Mesothelial cell of epicardium (in vitro differentiated cells): ENCODE results near the gene PPM1A. TPM values are rescaled to one million over a fixed set of nuclear protein-coding genes. Genes with fewer than 3 reads are reported as not detected.

ENCODE experiments used
- DNase-seq, 2 experiments: peaks; one replicate each; pipeline ENCODE4 v3.0.0; 2021; ENCODE audit warnings: low spot score in 2 of 2; ENCODE audit not compliant: unreplicated experiment in 2 of 2
- H3K27ac Mint-ChIP-seq: 2 replicates; pipeline ENCODE4 v1.8.0; 2021; ENCODE audit warnings: mixed read lengths
- H3K27me3 Mint-ChIP-seq: 2 replicates; pipeline ENCODE4 v1.8.0; 2021; ENCODE audit warnings: low read depth, mixed read lengths
- H3K36me3 Mint-ChIP-seq: 2 replicates; pipeline ENCODE4 v1.8.0; 2021; ENCODE audit warnings: mixed read lengths
- H3K4me1 Mint-ChIP-seq: 2 replicates; pipeline ENCODE4 v1.8.0; 2021; ENCODE audit warnings: mixed read lengths
- H3K4me3 Mint-ChIP-seq: 2 replicates; pipeline ENCODE4 v1.8.0; 2021; ENCODE audit warnings: mild to moderate bottlenecking, moderate library complexity, mixed read lengths
- H3K9me3 Mint-ChIP-seq: 2 replicates; pipeline ENCODE4 v1.8.0; 2021; ENCODE audit warnings: mixed read lengths
- total RNA-seq: library from RNA; stranded (reverse); gene quantifications from 3 replicates; pipeline ENCODE4 v1.2.1, GENCODE V29; 2021
- TF ChIP-seq, protein P1 (sequence below): fragments of 200-600 bp; sonication (generic); IDR thresholded peaks from one replicate; pipeline ENCODE4 v1.5.0; 2021; ENCODE audit warnings: antibody characterized with exemption; ENCODE audit not compliant: unreplicated experiment

Gene PPM1A
- total RNA-seq, 1 donor from 2014 or later, result 44.3 TPM

DNA sequence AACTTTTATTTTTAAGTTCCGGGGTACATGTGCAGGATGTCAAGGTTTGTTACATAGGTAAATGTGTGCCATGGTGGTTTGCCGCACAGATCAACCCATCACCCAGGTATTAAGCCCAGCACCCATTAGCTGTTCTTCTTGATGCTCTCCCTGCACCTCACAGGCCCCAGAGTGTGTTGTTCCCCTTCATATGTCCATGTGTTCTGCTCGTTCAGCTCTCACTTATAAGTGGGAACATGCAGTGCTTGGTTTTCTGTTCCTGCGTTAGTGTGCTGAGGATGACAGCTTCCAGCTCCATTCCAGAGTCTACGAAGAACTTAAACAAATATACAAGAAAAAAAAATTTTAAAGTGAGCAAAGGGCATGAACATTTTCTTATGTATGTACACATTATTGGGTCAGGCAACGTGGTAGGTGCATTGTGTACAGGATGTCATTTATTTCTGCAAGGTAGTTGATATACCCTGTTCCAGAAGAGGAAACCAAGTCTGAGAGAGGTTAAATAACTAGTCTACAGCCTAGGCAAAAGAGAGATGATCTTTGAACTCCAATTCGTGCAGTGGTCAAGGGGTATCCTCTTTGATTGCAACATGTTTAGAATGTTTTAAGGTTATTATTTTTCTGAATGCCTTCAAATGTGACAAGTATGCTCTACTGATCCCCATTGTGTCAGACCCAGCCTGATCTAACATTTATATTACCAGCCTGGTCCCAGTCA is 8.7 kb upstream of the PPM1A start:
- no peaks in the 10 kb centered on the region for H3K27me3 Mint-ChIP-seq
- no peaks in the 10 kb centered on the region for H3K4me1 Mint-ChIP-seq
- DNase-seq, result no peak
- no peak overlapping the region for H3K4me3 Mint-ChIP-seq
- no peak overlapping the region for H3K27ac Mint-ChIP-seq
- TF ChIP-seq, protein P1, sequence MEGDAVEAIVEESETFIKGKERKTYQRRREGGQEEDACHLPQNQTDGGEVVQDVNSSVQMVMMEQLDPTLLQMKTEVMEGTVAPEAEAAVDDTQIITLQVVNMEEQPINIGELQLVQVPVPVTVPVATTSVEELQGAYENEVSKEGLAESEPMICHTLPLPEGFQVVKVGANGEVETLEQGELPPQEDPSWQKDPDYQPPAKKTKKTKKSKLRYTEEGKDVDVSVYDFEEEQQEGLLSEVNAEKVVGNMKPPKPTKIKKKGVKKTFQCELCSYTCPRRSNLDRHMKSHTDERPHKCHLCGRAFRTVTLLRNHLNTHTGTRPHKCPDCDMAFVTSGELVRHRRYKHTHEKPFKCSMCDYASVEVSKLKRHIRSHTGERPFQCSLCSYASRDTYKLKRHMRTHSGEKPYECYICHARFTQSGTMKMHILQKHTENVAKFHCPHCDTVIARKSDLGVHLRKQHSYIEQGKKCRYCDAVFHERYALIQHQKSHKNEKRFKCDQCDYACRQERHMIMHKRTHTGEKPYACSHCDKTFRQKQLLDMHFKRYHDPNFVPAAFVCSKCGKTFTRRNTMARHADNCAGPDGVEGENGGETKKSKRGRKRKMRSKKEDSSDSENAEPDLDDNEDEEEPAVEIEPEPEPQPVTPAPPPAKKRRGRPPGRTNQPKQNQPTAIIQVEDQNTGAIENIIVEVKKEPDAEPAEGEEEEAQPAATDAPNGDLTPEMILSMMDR, result no peak
- no peaks in the 10 kb centered on the region for H3K36me3 Mint-ChIP-seq
- no peaks in the 10 kb centered on the region for H3K9me3 Mint-ChIP-seq

DNA sequence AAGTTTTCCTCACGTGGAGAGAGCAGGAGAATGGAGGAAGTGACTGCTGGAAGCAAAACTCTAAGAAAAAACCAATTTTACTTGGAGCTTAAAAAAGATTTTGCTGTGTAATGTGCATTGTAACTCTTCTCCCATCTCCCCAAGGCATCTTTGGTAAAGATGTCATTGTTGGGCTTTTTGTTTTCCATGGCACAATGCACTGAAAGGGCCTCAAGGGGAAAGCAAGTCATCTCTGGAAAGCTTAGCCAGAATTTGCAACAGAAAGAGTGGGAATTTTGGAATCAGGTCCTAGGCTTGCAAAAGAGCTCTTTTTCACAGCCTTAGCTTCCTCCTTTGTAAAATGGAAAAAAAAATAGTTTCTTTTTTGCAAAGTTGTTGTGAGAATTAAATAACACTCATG is 7.9 kb upstream of the PPM1A start:
- Mint-ChIP-seq H3K9me3 (no peaks in the 10 kb centered on the region), H3K4me1 (no peaks in the 10 kb centered on the region), H3K27me3 (no peaks in the 10 kb centered on the region), H3K27ac (no peak overlapping the region), H3K36me3 (no peaks in the 10 kb centered on the region), H3K4me3 (no peak overlapping the region)
- DNase-seq, result no peak
- TF ChIP-seq, protein P1, result no peak

DNA sequence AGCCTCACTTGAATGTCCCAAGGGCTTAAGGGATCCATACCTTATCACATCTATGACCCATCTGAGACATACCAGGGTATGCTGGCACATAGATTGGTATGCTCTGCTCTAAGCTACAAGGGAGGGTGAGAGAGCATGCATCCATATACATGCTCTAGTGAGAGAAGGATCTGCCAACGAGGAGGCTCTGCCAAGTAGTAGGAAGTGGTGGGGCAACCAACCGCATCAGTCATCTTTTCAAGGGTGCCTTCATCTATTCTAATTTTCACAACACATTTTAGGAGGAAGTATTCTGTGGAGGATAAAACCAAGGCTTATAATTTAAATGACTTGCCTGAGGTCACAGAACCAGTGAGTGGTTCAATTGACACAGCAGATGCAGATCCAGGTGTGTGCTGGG is 6.6 kb upstream of the PPM1A start:
- Mint-ChIP-seq H3K4me1 (peaks cover 2% of the 10 kb centered on the region), H3K4me3 (no peak overlapping the region), H3K27me3 (no peaks in the 10 kb centered on the region), H3K9me3 (no peaks in the 10 kb centered on the region), H3K36me3 (no peaks in the 10 kb centered on the region), H3K27ac (no peak overlapping the region)
- TF ChIP-seq, protein P1, result no peak
- DNase-seq, result no peak

DNA sequence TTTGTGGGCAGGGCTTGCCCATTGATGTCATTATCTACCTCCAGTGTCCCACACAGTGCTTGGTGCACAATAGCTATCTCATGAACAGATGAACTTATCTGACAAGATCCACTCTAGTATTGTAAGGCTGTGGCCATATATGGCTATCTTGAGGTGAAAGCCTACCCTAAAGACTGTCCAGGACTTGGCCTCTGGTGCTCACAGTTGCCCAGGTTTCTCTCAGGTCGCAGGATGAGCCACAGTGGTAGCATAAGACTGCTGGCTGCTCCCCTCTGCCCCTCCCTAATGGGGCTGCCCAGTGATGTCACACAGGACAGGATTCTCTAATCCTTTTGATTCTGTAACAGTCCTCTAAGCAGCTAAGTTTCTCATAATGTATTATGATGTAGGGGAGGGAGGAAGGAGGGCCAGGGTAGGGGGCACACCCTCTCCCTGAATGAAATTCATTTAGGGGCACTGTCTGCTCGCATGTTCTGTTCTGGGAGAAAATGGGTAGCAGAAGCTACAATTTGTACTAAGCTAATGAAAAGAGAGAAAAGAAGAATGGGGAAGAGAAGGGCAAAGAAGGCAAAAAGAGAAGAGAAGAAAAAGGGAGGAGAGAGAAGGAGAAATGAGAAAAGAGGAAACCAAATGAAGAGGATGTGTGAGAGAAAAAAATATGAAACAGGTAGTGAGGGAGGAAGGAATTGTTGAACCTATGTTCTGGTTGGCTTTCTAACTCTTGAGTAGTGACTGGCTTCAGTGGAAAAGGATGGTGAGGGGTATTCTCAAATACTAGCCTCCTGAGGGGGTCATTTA is 3.4 kb upstream of the PPM1A start:
- TF ChIP-seq, protein P1, result no peak
- Mint-ChIP-seq H3K27me3 (no peaks in the 10 kb centered on the region), H3K27ac (no peak overlapping the region), H3K9me3 (no peaks in the 10 kb centered on the region), H3K4me1 (peaks cover 20% of the 10 kb centered on the region), H3K4me3 (no peak overlapping the region), H3K36me3 (no peaks in the 10 kb centered on the region)
- no peak for DNase-seq

DNA sequence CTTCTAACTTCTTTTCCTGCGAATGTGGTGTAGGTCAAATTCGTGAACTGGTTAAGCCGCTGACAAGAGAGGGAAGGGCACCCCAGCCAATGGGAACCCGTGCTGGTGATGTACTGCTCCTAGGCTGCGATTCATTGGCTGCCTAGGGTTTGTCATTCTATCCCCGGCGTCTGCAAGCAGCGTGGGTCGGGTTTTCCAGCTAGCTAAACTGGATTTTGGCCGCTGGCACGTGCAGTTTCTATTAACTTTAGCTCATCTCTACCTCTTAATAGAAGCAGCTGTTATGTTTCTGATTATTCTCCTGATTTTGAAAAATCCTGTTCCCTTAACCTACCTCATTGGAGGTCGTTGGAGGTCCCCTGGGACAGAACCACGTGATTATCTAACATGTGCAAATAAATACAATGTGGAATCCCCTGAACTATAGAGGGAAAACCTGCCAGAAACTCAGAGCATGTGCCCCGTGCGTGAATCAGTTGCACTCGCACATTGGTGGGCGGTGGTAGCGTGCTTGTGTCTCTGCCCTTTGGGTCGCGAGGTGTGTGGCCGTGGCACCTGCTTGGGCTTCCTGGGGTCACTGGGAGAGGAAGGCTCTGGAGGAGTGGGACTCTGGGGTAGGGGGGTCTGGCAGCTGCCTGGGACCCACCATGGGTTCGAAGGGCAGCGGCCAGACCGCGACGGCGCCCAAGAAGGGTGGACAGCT is 876 bp upstream of the PPM1A start:
- peak; percentile 61 to 80 for DNase-seq
- no peaks in the 10 kb centered on the region for H3K27me3 Mint-ChIP-seq
- TF ChIP-seq, protein P1, result no peak
- peak overlapping the region; percentile 100 for H3K27ac Mint-ChIP-seq
- H3K4me1 Mint-ChIP-seq, result peaks cover 44% of the 10 kb centered on the region
- H3K4me3 Mint-ChIP-seq, result peak overlapping the region; percentile 90
- H3K9me3 Mint-ChIP-seq, result no peaks in the 10 kb centered on the region
- no peaks in the 10 kb centered on the region for H3K36me3 Mint-ChIP-seq
